ENCODE results near the gene CDH22. TPM values are rescaled to one million over a fixed set of nuclear protein-coding genes. Genes with fewer than 3 reads are reported as not detected.

The CDH22 gene
- total and polyA plus RNA-seq, 9 of the 15 experiments (the other 6 are each of a cell fraction or from before 2014, with no cell fraction given) = 0.07 to 0.08 TPM; not detected in 7

- no peak overlapping the region for H3K27ac ChIP-seq (ENCODE audit: extremely low read depth, low read depth, low read length)
- no peaks in the 10 kb centered on the region for H3K36me3 ChIP-seq (ENCODE audit: control insufficient read depth, insufficient read depth, low read length)
- TF ChIP-seq ZNF655 (CRISPR knock-in tag; IDR thresholded peaks at IDR 0.05) (no peak), BCOR (IDR thresholded peaks at IDR 0.05) (no peak), STAT6 (CRISPR knock-in tag; IDR thresholded peaks at IDR 0.05) (no peak), ZBTB2 (IDR thresholded peaks at IDR 0.05) (no peak), DDX20 (tag; IDR thresholded peaks at IDR 0.05; ENCODE audit: low read depth) (no peak), MXI1 (IDR thresholded peaks at IDR 0.05; ENCODE audit: low read depth, low read length) (no peak), ZNF212 (CRISPR knock-in tag; IDR thresholded peaks at IDR 0.05) (no peak), ZNF589 (CRISPR knock-in tag; IDR thresholded peaks at IDR 0.05; ENCODE audit: low read depth) (no peak), ATF3 (IDR thresholded peaks at IDR 0.05) (no peak), ATF3 (CRISPR knock-in tag; conservative IDR thresholded peaks at IDR 0.05) (no peak), NFXL1 (CRISPR knock-in tag; IDR thresholded peaks at IDR 0.05) (no peak), ZZZ3 (IDR thresholded peaks at IDR 0.05) (no peak)
- H3K9me3 ChIP-seq (replicated peaks; ENCODE audit: control insufficient read depth, insufficient read depth, low read depth, low read length) = no peaks in the 10 kb centered on the region
- H3K27me3 ChIP-seq (ENCODE audit: control insufficient read depth in 2 of 2, insufficient read depth in 2 of 2, low read length in 2 of 2) = peaks cover 5 to 37% of the 10 kb centered on the region in 2 experiments; a peak in 4 of 5 replicates
- H3K4me2 ChIP-seq (ENCODE audit: insufficient read depth, low read length) = no peak overlapping the region
- no peak overlapping the region for H3K4me3 ChIP-seq
- in situ Hi-C loops (cut with MboI) (loop anchor here (25.0 kb wide), 1 partner anchor 181 kb away; the partner anchor contains the start of gene CDH22), intact Hi-C loops (cut with micrococcal nuclease) (loop anchor here (5.0 kb wide), 2 partner anchors 109 to 176 kb away; partner anchors contain the start of gene CDH22)
- ATAC-seq = no peak
- DNase-seq (ENCODE audit: extremely low read depth in 1 of 4, low spot score in 3 of 4) = no peak
- H3K9me1 ChIP-seq (ENCODE audit: control insufficient read depth, insufficient read depth, low read length) = no peaks in the 10 kb centered on the region
- POLR2A ChIA-PET = no interaction called here
- no peak overlapping the region for H3K9ac ChIP-seq (ENCODE audit: insufficient read depth in 1 of 2, low read depth in 2 of 2, low read length in 2 of 2)
- no peaks in the 10 kb centered on the region for H3K79me2 ChIP-seq (ENCODE audit: control insufficient read depth, insufficient read depth, low read length)
- FAIRE-seq = no peak
- 0% methylated on average over 6 of the region's 6 CpGs for WGBS (ENCODE audit: insufficient coverage, low coverage, missing lambda C conversion rate)
- BruUV-seq (replicated peaks) = no TSS peak
- H3K4me1 ChIP-seq (replicated peaks in 1 of 2; ENCODE audit: control insufficient read depth in 2 of 2, insufficient read depth in 2 of 2, low read length in 2 of 2) = 0 out of 5 replicates have a peak, but pooled peaks cover 0 to 7% of the 10 kb centered on the region in 2 experiments
- H2AFZ ChIP-seq (ENCODE audit: low read depth, low read length) = no peak overlapping the region
- CTCF ChIA-PET (ENCODE audit: low intra/inter-chr PET ratio) = interaction anchor here (0.6 to 2.5 kb wide), 3 partner anchors 118 to 501 kb away, joined by 3 to 7 read pairs (median 3); no protein-coding TSS in a partner anchor
- peaks cover 5% of the 10 kb centered on the region for H4K20me1 ChIP-seq (replicated peaks; ENCODE audit: control insufficient read depth, insufficient read depth, low read length)
Measured at GRCh38 chr20:46131396-46131795, 176.9 kb downstream of the CDH22 start.
